Endothelial cell of umbilical vein (primary cell): Measurements from ENCODE around the gene SWAP70. TPM values are rescaled to one million over a fixed set of nuclear protein-coding genes. Genes with fewer than 3 reads are reported as not detected.

ENCODE experiments used
- BruUV-seq: library from RNA; stranded (reverse); fragments of 400-500 nt; replicated peaks from 2 replicates; lab custom pipeline; 2021; lab: Mats Ljungman, UMichigan
- CTCF ChIA-PET: fragments of 300-600, 350-600 bp; sonication (Branson Sonifier 250); formaldehyde crosslinking; loops from one replicate; lab custom pipeline; 2021; ENCODE audit warnings: antibody characterized with exemption, inconsistent platforms; lab: Charles Lee
- POLR2A ChIA-PET: fragments of 300-600, 350-600 bp; sonication (Branson Sonifier 250); formaldehyde crosslinking; loops from one replicate; lab custom pipeline; 2021; ENCODE audit warnings: antibody characterized with exemption, inconsistent platforms; lab: Charles Lee
- DNase-seq: peaks from one replicate; pipeline ENCODE4 v3.0.0-alpha.2; 2011; ENCODE audit warnings: low read depth, low spot score
- FAIRE-seq: peaks from 2 replicates; lab custom pipeline; 2011; peaks lifted over from hg19 to GRCh38; lab: Jason Lieb, UNC
- H2AFZ ChIP-seq: 2 replicates; pipeline ENCODE4 v1.6.0; 2012; ENCODE audit warnings: low read depth, low read length, control low read depth, inconsistent platforms
- H3K27ac ChIP-seq: 2 replicates; pipeline ENCODE4 v1.5.1; 2011; ENCODE audit warnings: low read depth, mild to moderate bottlenecking, control low read depth, low read length, moderate library complexity; ENCODE audit not compliant: insufficient read depth
- H3K27me3 ChIP-seq, 2 experiments: 2 replicates each; pipeline versions ENCODE4 v1.6.0 to v1.6.1; 2011; ENCODE audit warnings: low read length in 2 of 2, mixed read lengths in 1 of 2; ENCODE audit not compliant: control insufficient read depth in 2 of 2, insufficient read depth in 2 of 2
- H3K36me3 ChIP-seq, 2 experiments: 2 replicates in 1 of 2; 3 replicates in 1 of 2; pipeline ENCODE4 v1.5.1; 2011; ENCODE audit warnings: low read length in 2 of 2, mild to moderate bottlenecking in 1 of 2, moderate library complexity in 1 of 2; ENCODE audit not compliant: control insufficient read depth in 2 of 2, insufficient read depth in 2 of 2; ENCODE audit errors: extremely low read depth in 1 of 2
- H3K4me1 ChIP-seq: 3 replicates; pipeline ENCODE4 v1.5.1; 2011; ENCODE audit warnings: mild to moderate bottlenecking, low read length; ENCODE audit not compliant: control insufficient read depth, insufficient read depth; ENCODE audit errors: extremely low read depth
- H3K4me2 ChIP-seq: 2 replicates; pipeline ENCODE4 v1.6.1; 2011; ENCODE audit warnings: low read length, control low read depth, mixed read lengths; ENCODE audit not compliant: insufficient read depth
- H3K4me3 ChIP-seq, 3 experiments: fragments of 200-600 bp in 1 of 3; sonication (generic), shearing (Covaris generic) in 1 of 3; replicated peaks in 1 of 3; 2 replicates each; pipeline ENCODE4 v1.5.1; 2011 to 2016; ENCODE audit warnings: control low read depth in 3 of 3, low read length in 3 of 3, mild to moderate bottlenecking in 2 of 3, inconsistent platforms in 1 of 3, low read depth in 1 of 3, moderate library complexity in 1 of 3; ENCODE audit not compliant: insufficient read depth in 1 of 3
- H3K79me2 ChIP-seq: 2 replicates; pipeline ENCODE4 v1.6.0; 2012; ENCODE audit warnings: low read length, inconsistent platforms; ENCODE audit not compliant: control insufficient read depth, insufficient read depth
- H3K9ac ChIP-seq: replicated peaks from 2 replicates; pipeline ENCODE3; 2011; ENCODE audit warnings: low read length, control low read depth; ENCODE audit not compliant: insufficient read depth; ENCODE audit errors: extremely low read depth
- H3K9me1 ChIP-seq: replicated peaks from 3 replicates; pipeline ENCODE4 v1.6.0; 2011; ENCODE audit warnings: mild to moderate bottlenecking, low read length; ENCODE audit not compliant: control insufficient read depth, insufficient read depth; ENCODE audit errors: extremely low read depth
- H3K9me3 ChIP-seq: replicated peaks from 2 replicates; pipeline ENCODE4 v1.5.1; 2012; ENCODE audit warnings: low read length, inconsistent platforms; ENCODE audit not compliant: control insufficient read depth, insufficient read depth
- H4K20me1 ChIP-seq: replicated peaks from 2 replicates; pipeline ENCODE3; 2011; ENCODE audit warnings: mild to moderate bottlenecking, low read length; ENCODE audit not compliant: control insufficient read depth, insufficient read depth; ENCODE audit errors: extremely low read depth
- EZH2 ChIP-seq: IDR thresholded peaks from 2 replicates; pipeline ENCODE4 v1.6.1; 2012; ENCODE audit warnings: borderline replicate concordance, low read depth, mild to moderate bottlenecking, moderate library complexity, low read length, inconsistent platforms; ENCODE audit not compliant: severe bottlenecking
- FOS ChIP-seq: IDR thresholded peaks from 2 replicates; pipeline ENCODE4 v1.6.1; 2011; ENCODE audit warnings: mild to moderate bottlenecking, low read length, moderate library complexity, borderline replicate concordance; ENCODE audit not compliant: insufficient read depth
- GATA2 ChIP-seq: IDR thresholded peaks from 2 replicates; pipeline ENCODE4 v1.7.0; 2011; ENCODE audit warnings: low read depth, mild to moderate bottlenecking, moderate library complexity, mixed read lengths, low read length; ENCODE audit not compliant: insufficient read length, insufficient read depth
- JUN ChIP-seq: IDR thresholded peaks from 2 replicates; pipeline ENCODE4 v1.6.1; 2011; ENCODE audit warnings: borderline replicate concordance, low read depth; ENCODE audit not compliant: insufficient read length, insufficient read depth
- MAX ChIP-seq: IDR thresholded peaks from 2 replicates; pipeline ENCODE4 v1.6.1; 2011; ENCODE audit not compliant: insufficient read depth, insufficient read length
- MYC ChIP-seq: IDR thresholded peaks from one replicate; pipeline ENCODE4 v1.6.1; 2011; ENCODE audit warnings: mild to moderate bottlenecking, low read depth, low read length
- POLR2A ChIP-seq: IDR thresholded peaks from 2 replicates; pipeline ENCODE4 v1.6.1; 2012; ENCODE audit warnings: low read depth, mild to moderate bottlenecking, control low read depth, low read length
- POLR2AphosphoS5 ChIP-seq: IDR thresholded peaks from 2 replicates; pipeline ENCODE4 v1.6.1; 2012; ENCODE audit warnings: low read depth, mild to moderate bottlenecking, control low read depth, low read length, moderate library complexity; ENCODE audit not compliant: insufficient read depth
- dilution Hi-C: fragments of 300-500 bp; cut with MboI; formaldehyde crosslinking; loops from one replicate; pipeline ENCODE4 v1.15.0; 2019; ENCODE audit warnings: low sequenced_read_pairs; ENCODE audit not compliant: extremely low pct_ligation_motif_present
- intact Hi-C: fragments of 100-400 bp; cut with micrococcal nuclease; formaldehyde crosslinking; loops from one replicate; pipeline ENCODE4 v1.10.0; 2022
- polyA plus RNA-seq, 4 experiments: library from polyadenylated mRNA; depleted of rRNA in 3 of 4; stranded (reverse) in 3 of 4; unstranded in 1 of 4; fragments of >200 nt; gene quantifications; 2 replicates each; pipeline versions ENCODE4 v1.2.1 to v1.2.3, GENCODE V29; 2011 to 2012; ENCODE audit warnings: missing spikeins in 1 of 4
- total RNA-seq: library from RNA; stranded (reverse); gene quantifications from 2 replicates; pipeline ENCODE4 v1.2.3, GENCODE V29; 2021
- TF ChIP-seq, protein P1 (sequence below), 2 donors: IDR thresholded peaks; 1 replicate in 1 of 2; 2 replicates in 1 of 2; pipeline ENCODE4 v1.5.1; 2011; ENCODE audit warnings: low read length in 2 of 2, mild to moderate bottlenecking in 2 of 2, moderate library complexity in 2 of 2, control low read depth in 1 of 2, inconsistent platforms in 1 of 2, low read depth in 1 of 2; ENCODE audit not compliant: insufficient read depth in 1 of 2; ENCODE audit errors: extremely low read depth in 1 of 2

Gene SWAP70
- total and polyA plus RNA-seq, 2 donors (not counting 3 experiments of a cell fraction or from before 2014, with no cell fraction given) = 52.5 to 165 TPM

DNA sequence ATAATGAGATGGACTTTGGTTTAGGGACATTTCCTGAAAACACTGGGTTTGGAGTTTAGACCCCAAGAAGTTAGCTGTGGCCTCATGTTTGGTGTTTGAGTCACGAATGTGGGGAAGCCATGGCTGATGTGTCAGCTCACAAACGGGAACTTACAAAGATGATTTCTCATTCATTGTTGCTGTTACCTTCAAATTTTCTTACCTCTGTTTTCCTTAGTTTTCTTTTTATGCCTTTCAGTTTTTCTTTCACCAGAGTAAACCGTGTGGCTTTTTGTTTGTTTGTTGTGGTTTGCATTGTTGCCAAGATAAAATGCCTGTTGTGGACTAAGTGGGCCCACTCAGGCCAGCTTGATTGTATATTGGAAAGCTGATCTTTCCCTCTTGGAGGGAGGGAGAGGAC is 89.1 kb downstream of the SWAP70 start:
- no peaks in the 10 kb centered on the region for H3K9me3 ChIP-seq
- ChIA-PET CTCF (interaction anchor here (0.9 to 1.3 kb wide), 2 partner anchors 8 to 140 kb away, joined by 3 to 5 read pairs; no protein-coding TSS in a partner anchor), POLR2A (no interaction called here)
- no peaks in the 10 kb centered on the region for H4K20me1 ChIP-seq
- H3K79me2 ChIP-seq = peaks cover 2% of the 10 kb centered on the region
- H3K27me3 ChIP-seq = no peaks in the 10 kb centered on the region
- intact Hi-C loops = no loop called here
- H3K9me1 ChIP-seq = no peaks in the 10 kb centered on the region
- H3K4me1 ChIP-seq = peaks cover 36% of the 10 kb centered on the region
- H2AFZ ChIP-seq = no peak overlapping the region
- DNase-seq (no peak), FAIRE-seq (no peak)
- no peak overlapping the region for H3K9ac ChIP-seq
- H3K36me3 ChIP-seq = peaks cover 15 to 20% of the 10 kb centered on the region in 2 experiments
- no peak overlapping the region for H3K4me2 ChIP-seq
- peak overlapping the region; percentile 9 for H3K27ac ChIP-seq
- no peak for TF ChIP-seq POLR2AphosphoS5
- no peak for TF ChIP-seq MAX
- no peak for TF ChIP-seq MYC
- TF ChIP-seq, protein P1, sequence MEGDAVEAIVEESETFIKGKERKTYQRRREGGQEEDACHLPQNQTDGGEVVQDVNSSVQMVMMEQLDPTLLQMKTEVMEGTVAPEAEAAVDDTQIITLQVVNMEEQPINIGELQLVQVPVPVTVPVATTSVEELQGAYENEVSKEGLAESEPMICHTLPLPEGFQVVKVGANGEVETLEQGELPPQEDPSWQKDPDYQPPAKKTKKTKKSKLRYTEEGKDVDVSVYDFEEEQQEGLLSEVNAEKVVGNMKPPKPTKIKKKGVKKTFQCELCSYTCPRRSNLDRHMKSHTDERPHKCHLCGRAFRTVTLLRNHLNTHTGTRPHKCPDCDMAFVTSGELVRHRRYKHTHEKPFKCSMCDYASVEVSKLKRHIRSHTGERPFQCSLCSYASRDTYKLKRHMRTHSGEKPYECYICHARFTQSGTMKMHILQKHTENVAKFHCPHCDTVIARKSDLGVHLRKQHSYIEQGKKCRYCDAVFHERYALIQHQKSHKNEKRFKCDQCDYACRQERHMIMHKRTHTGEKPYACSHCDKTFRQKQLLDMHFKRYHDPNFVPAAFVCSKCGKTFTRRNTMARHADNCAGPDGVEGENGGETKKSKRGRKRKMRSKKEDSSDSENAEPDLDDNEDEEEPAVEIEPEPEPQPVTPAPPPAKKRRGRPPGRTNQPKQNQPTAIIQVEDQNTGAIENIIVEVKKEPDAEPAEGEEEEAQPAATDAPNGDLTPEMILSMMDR (IDR thresholded peaks at IDR 0.05; ENCODE audit: extremely low read depth in 1 of 2, insufficient read depth in 1 of 2, low read depth in 1 of 2, low read length in 2 of 2) = no peak
- no peak for TF ChIP-seq JUN
- no peak for TF ChIP-seq FOS
- TF ChIP-seq EZH2 = no peak
- no peak for TF ChIP-seq POLR2A
- no peak for TF ChIP-seq GATA2
- H3K4me3 ChIP-seq = no peak overlapping the region
- dilution Hi-C loops = no loop called here
- no TSS peak for BruUV-seq
